Posterior vena cava (tissue), 2 donors: ENCODE measurements around the gene PSMD1. TPM values are rescaled to one million over a fixed set of nuclear protein-coding genes. Genes with fewer than 3 reads are reported as not detected.
"Not testable (repeated sequence)": the region's sequence is repeated elsewhere in the genome, so short reads cannot be mapped to it uniquely, and the experiment has no call there.

ENCODE experiments used
- DNase-seq: peaks from one replicate; pipeline ENCODE4 v3.0.0-alpha.2; 2020; ENCODE audit warnings: low spot score
- intact Hi-C, 2 donors: fragments of 100-400 bp; cut with DNase I; formaldehyde crosslinking; loops; one replicate each; pipeline versions ENCODE4 v1.14.1 to v1.14.2; 2022 to 2023
- long read RNA-seq, 2 donors: library from polyadenylated mRNA; unstranded; transcript quantifications; one replicate each; pipeline ENCODE4 v2.0.0, GENCODE V29; 2020 to 2021
- total RNA-seq, 2 donors: library from RNA; stranded (reverse); fragmentation: NEBNext Ultra II Directional; extraction: Animal tissue kit (Norgen Biotek cat#: 25700); gene quantifications; one replicate each; pipeline ENCODE4 v1.2.1, GENCODE V29; 2021
- donor health status: DM: yes; HTN: yes; CAD: no.
- donor health status: DM: yes; HTN: yes; CAD: no.

PSMD1 gene
- total RNA-seq: 10 to 100 TPM; 76.9 to 89.3 TPM
- long read RNA-seq, donor 1, transcript PSMD1-201 (25 exons, 3,326 nt): major isoform, 8 of 45 reads
- long read RNA-seq, donor 1, partial matches to known transcripts: 34 of 45 reads
- long read RNA-seq, donor 1, other reads (novel, unspliced or antisense): 2 of 45 reads
- long read RNA-seq, donor 2, partial matches to known transcripts: 266 of 288 reads
- long read RNA-seq, donor 2, other reads (novel, unspliced or antisense): 14 of 288 reads

GRCh38 chr2:231056453-231057416 lies at the start of gene PSMD1:
TSS of gene PSMD1 (plus strand) at chr2:231056867. CDS start at chr2:231057026, 159 bp downstream.
- intact Hi-C loops: no loop called here

GRCh38 chr2:231007286-231008098 lies 49.2 kb upstream of the PSMD1 start:
- intact Hi-C loops: no loop called here
- no peak for DNase-seq

More at GRCh38 chr2:231056453-231057416, at the start of gene PSMD1:
- DNase-seq: peak; percentile 97

GRCh38 chr2:231008131-231008530 lies 48.5 kb upstream of the PSMD1 start:
- intact Hi-C loops: no loop called here
- no peak for DNase-seq

GRCh38 chr2:231009236-231009919 lies 47.3 kb upstream of the PSMD1 start:
- intact Hi-C loops: no loop called here
- DNase-seq: no peak

GRCh38 chr2:231010201-231010730 lies 46.4 kb upstream of the PSMD1 start:
- intact Hi-C loops: no loop called here
- DNase-seq: no peak

DNA sequence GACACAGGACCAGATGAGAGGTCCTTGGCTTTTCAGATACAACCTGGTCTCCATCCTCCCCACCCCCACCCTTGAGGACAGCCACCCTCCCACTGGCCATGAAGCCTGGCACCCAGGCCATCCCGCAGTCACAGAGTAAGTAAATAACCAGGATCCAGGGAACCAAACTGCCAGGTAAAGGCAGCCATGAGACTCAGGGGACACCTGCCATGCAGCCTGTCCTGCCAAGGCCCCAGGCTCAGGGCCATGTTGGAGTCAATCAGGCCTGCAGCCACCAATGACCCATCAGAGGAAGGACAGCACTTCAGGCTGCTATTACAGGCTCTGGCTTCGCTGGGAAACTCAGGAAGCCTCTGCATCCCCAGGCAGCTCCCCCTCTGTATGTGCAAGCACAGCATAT lies 45.1 kb upstream of the PSMD1 start:
- no peak for DNase-seq
- intact Hi-C loops: no loop called here

DNA sequence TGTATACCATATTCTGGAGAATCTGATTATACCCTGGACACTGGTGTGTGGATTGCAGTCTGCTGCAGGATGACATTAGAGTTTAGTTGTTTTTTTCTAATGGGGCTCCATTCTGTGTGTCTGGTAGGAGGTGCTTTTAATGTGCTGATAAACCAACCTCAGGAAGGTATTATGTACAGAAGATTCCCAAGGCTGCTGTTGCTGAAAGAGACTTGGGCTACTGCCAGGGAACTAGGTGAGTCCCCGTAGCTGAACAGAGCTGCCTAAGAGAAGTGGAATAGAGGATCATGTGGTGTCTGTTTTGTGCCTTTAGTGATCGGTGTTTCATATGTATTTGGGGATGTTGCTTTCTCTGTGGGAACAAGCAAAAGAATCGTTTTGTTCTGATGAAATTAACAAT lies 44.2 kb upstream of the PSMD1 start:
- no peak for DNase-seq
- intact Hi-C loops: no loop called here

GRCh38 chr2:231013820-231014219 lies 42.8 kb upstream of the PSMD1 start:
- DNase-seq: no peak

DNA sequence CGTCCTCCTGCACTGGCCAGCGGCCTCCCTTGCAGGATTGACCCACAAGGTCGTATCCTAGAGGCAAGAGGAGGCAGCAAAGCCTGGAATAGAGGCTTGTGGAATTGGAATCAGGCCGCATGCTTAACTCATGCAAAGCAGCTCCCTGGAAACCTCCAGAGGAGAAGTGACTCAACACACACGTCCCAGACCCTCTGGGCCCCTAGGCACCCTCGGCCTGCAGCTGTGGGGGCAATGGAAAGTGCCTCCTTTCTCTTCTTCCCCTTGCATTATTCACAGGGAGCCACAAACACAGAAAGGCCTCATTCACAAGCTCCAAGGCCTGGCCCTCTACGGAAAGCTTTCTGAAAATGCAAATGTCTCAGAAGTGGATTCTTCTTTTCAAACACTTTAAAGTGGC lies 41.2 kb upstream of the PSMD1 start:
- intact Hi-C loops: no loop called here
- DNase-seq: no peak

More at GRCh38 chr2:231013820-231014219, 42.8 kb upstream of the PSMD1 start:
- intact Hi-C loops: no loop called here

- intact Hi-C loops: no loop called here
- no peak for DNase-seq
These were observed 40.7 kb upstream of the PSMD1 start for GRCh38 chr2:231015926-231016325.

DNA sequence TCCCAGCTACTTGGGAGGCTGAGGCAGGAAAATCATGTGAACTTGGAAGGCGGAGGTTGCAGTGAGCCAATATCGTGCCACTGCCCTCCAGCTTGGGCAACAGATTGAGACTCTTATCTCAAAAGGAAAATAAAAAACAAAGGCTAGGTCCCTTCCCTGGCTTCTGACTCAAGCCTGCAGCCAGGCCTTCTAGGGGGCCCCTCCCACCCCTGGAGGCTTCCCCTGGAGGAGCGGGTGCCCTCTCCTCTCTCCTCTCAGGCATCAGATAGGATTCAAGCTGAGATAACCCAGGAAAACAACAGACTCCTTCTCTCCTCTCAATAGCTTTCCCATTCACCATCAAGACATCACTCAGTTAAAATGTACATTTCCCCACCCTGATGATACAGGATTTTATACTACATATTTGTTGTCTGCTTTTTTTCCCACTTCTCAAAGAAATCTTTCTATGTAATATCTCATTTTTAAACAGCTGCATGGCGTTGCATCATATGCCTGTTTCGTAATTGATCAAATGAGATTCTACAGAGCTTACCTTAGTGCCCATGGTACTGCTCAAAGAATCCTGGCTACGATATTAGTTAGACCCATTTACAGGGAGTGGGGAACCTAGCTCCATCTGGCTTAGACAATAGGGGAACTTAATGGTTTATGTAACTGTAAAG lies 40.0 kb upstream of the PSMD1 start:
- no peak for DNase-seq
- intact Hi-C loops: no loop called here

DNA sequence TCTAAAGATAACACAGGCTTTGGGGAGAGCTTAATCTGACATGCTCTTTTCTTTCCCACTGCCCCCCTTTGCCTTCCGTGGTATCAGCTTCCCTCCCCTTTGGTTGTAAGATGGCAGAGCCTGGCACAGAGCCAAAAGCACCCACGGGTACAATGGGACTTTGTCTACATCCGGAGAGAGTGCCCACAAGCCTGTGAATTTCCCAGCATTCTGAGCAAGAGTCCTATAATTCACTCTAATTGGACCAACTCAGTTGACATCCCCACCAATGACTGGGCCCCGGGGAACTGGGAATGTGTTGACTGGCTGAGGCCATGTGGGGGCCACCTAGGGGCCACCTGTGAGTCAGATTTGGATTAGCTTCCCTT lies 39.5 kb upstream of the PSMD1 start:
- DNase-seq: no peak
- intact Hi-C loops: no loop called here

GRCh38 chr2:231018184-231018583 lies 38.5 kb upstream of the PSMD1 start:
- intact Hi-C loops: no loop called here
- DNase-seq: no peak

DNA sequence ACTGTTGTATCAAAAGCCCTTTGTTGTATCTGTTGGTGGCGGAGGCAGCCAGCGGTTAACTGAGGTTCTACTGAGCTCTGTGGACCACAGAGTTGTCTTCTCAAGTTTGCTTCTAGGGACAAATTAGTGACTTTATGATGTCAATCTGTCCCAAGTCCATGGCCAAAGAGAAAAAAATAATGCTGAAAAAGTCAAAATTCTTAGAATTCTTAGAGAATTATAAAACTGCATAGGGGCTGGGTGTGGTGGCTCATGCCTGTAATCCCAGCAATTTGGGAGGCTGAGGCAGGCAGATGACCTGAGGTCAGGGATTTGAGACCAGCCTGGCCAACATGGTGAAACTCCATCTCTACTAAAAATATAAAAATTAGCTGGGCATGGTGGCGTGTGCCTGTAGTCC lies 31.6 kb upstream of the PSMD1 start:
- intact Hi-C loops, DNase-seq: not testable (repeated sequence)

GRCh38 chr2:231028889-231029288 lies 27.8 kb upstream of the PSMD1 start:
- DNase-seq: no peak
- intact Hi-C loops: no loop called here

DNA sequence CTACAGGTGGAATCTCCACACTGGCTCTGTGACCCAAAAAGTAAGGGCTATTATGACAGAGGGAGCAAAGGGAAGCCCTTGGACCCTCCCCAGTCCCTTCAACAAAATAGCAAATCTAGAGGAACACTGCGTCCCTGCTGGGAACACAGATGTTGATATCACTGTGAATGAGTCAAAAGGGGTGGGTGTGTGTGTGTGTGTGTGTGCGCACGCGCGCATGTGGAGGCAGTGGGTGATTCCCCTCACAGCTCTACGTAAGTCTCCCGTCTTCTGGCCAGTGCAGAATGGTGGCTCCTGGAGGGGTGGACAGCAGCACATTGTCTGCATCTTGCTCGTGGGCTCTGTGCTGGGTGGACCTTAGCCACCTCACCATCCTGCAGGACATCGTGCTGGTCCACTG lies 27.1 kb upstream of the PSMD1 start:
- no peak for DNase-seq
- intact Hi-C loops: no loop called here

DNA sequence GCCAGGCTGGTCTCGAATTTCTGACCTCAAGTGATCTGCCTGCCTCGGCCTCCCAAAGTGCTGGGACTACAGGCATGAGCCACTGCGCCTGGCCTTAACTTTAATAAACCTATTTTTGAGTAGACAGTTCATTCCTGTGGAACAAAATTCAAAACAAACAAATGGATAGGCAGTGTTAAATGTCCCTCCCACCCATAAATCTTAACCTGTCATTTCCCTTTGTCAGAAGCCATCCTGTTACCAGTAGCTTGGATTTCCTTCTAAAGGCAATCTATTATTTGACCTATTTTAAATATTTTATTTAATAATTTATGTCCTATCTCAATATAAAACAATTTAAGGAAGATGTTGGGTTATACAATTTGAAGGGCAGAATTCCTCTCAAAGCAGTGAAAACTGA lies 25.9 kb upstream of the PSMD1 start:
- intact Hi-C loops: no loop called here
- DNase-seq: no peak

DNA sequence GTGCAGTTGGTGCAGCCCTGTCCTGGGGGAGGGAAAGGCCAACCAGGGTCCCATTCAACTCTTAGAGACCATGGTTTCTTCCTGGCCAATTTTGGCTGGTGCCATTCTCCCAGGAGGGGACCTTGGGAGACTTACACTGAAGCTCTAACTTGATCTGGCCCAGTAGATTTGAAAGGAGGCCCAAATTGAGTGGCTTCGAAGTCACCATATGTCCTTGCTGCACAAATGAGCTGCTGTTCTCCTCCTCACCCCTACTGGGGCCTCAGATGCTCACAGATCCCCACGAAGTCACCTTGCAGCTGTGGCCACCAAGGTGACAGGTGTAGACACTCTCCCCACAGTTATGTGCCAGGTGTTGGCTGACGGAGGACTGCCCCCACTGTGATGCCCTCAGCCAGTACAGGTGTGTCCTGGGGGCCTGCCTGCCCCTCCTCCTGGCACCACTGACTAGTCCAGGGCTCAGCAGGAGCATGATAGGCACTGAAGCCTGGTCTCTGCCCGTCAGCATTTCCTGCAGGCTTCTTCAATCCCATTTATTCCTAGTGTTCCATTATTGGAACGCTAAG lies 24.0 kb upstream of the PSMD1 start:
- no peak for DNase-seq
- intact Hi-C loops: no loop called here
